IMR-90 (cell line): ENCODE data around the gene TEP1. TPM values are rescaled to one million over a fixed set of nuclear protein-coding genes. Genes with fewer than 3 reads are reported as not detected.

Source experiments
- ATAC-seq: fragments of 200-7000 bp; cut with Tn5 transposase; 2 replicates; pipeline ENCODE4 v1.9.1; 2020; ENCODE audit warnings: low read depth, mild to moderate bottlenecking, moderate library complexity
- BruUV-seq: library from RNA; stranded (reverse); fragments of 400-500 nt; replicated peaks from 2 replicates; lab custom pipeline; 2021; lab: Mats Ljungman, UMichigan
- CTCF ChIA-PET: fragments of 300-600 bp; formaldehyde crosslinking; extraction: SDS; loops from one replicate; lab custom pipeline; 2021; ENCODE audit warnings: antibody characterized with exemption; lab: Yijun Ruan, JAX
- POLR2A ChIA-PET: fragments of 300-600 bp; sonication (Branson Sonifier 250); formaldehyde crosslinking; loops from one replicate; lab custom pipeline; 2022; ENCODE audit warnings: antibody characterized with exemption; ENCODE audit not compliant: unreplicated experiment; lab: Charles Lee
- DNase-seq: peaks from one replicate; pipeline ENCODE4 v3.0.0; 2013
- H2AFZ ChIP-seq: replicated peaks from 2 replicates; pipeline ENCODE3; 2013; ENCODE audit warnings: low read length, mild to moderate bottlenecking; ENCODE audit not compliant: poor library complexity
- H2AK5ac ChIP-seq: 2 replicates; pipeline ENCODE4 v1.6.1; 2013; ENCODE audit warnings: low read depth, low read length, inconsistent platforms
- H2AK9ac ChIP-seq: replicated peaks from 2 replicates; pipeline ENCODE3; 2013; ENCODE audit warnings: mild to moderate bottlenecking, low read depth, low read length, moderate library complexity; ENCODE audit not compliant: poor library complexity
- H2BK120ac ChIP-seq: 2 replicates; pipeline ENCODE4 v1.6.1; 2013; ENCODE audit warnings: low read depth, low read length, inconsistent platforms
- H2BK15ac ChIP-seq: 3 replicates; pipeline ENCODE4 v1.6.1; 2013; ENCODE audit warnings: low read depth, low read length, inconsistent platforms
- H2BK20ac ChIP-seq: 2 replicates; pipeline ENCODE4 v1.6.1; 2013; ENCODE audit warnings: low read depth, mild to moderate bottlenecking, inconsistent platforms, low read length, moderate library complexity
- H2BK5ac ChIP-seq: 2 replicates; pipeline ENCODE4 v1.6.1; 2013; ENCODE audit warnings: mild to moderate bottlenecking, low read depth, low read length, inconsistent platforms; ENCODE audit not compliant: poor library complexity, severe bottlenecking
- H3K14ac ChIP-seq: replicated peaks from 2 replicates; pipeline ENCODE4 v1.6.1; 2013; ENCODE audit warnings: low read depth, low read length, inconsistent platforms
- H3K18ac ChIP-seq: 2 replicates; pipeline ENCODE4 v1.6.1; 2013; ENCODE audit warnings: low read depth, low read length, control low read depth
- H3K23ac ChIP-seq: 2 replicates; pipeline ENCODE4 v1.6.1; 2013; ENCODE audit warnings: low read depth, low read length, inconsistent platforms
- H3K27ac ChIP-seq: 2 replicates; pipeline ENCODE4 v1.5.1; 2013; ENCODE audit warnings: mild to moderate bottlenecking, control low read depth, low read length; ENCODE audit not compliant: insufficient read depth
- H3K27me3 ChIP-seq: 2 replicates; pipeline ENCODE4 v1.6.1; 2013; ENCODE audit warnings: low read length; ENCODE audit not compliant: control insufficient read depth, insufficient read depth
- H3K36me3 ChIP-seq: 2 replicates; pipeline ENCODE4 v1.6.1; 2013; ENCODE audit warnings: low read length, mixed read lengths; ENCODE audit not compliant: control insufficient read depth, insufficient read depth
- H3K4ac ChIP-seq: 2 replicates; pipeline ENCODE4 v1.6.1; 2013; ENCODE audit warnings: low read depth, low read length, inconsistent platforms
- H3K4me1 ChIP-seq: 2 replicates; pipeline ENCODE4 v1.6.1; 2013; ENCODE audit warnings: low read length, mixed read lengths; ENCODE audit not compliant: control insufficient read depth, insufficient read depth
- H3K4me2 ChIP-seq: 2 replicates; pipeline ENCODE4 v1.6.1; 2013; ENCODE audit warnings: low read depth, mild to moderate bottlenecking, control low read depth, low read length, moderate library complexity
- H3K4me3 ChIP-seq: 2 replicates; pipeline ENCODE4 v1.5.1; 2013; ENCODE audit warnings: low read depth, mild to moderate bottlenecking, control low read depth, low read length, moderate library complexity; ENCODE audit not compliant: insufficient read depth
- H3K56ac ChIP-seq: 2 replicates; pipeline ENCODE4 v1.6.1; 2013; ENCODE audit warnings: low read length, inconsistent platforms; ENCODE audit not compliant: insufficient read depth; ENCODE audit errors: extremely low read depth
- H3K79me1 ChIP-seq, 2 experiments: 2 replicates each; pipeline ENCODE4 v1.6.1; 2013; ENCODE audit warnings: low read length in 2 of 2, inconsistent platforms in 1 of 2, low read depth in 1 of 2
- H3K9ac ChIP-seq: 2 replicates; pipeline ENCODE4 v1.6.1; 2013; ENCODE audit warnings: low read depth, low read length, control low read depth
- H3K9me1 ChIP-seq: 2 replicates; pipeline ENCODE4 v1.6.1; 2013; ENCODE audit warnings: low read length, inconsistent platforms; ENCODE audit not compliant: insufficient read depth
- H3K9me3 ChIP-seq: 2 replicates; pipeline ENCODE4 v1.6.1; 2013; ENCODE audit warnings: low read length; ENCODE audit not compliant: control insufficient read depth, insufficient read depth
- H4K20me1 ChIP-seq: 2 replicates; pipeline ENCODE4 v1.6.1; 2013; ENCODE audit warnings: low read length, inconsistent platforms; ENCODE audit not compliant: insufficient read depth
- H4K5ac ChIP-seq: 2 replicates; pipeline ENCODE4 v1.6.1; 2013; ENCODE audit warnings: mild to moderate bottlenecking, low read depth, low read length, control low read depth
- H4K8ac ChIP-seq, 2 experiments: 2 replicates each; pipeline ENCODE4 v1.6.1; 2013; ENCODE audit warnings: low read depth in 2 of 2, low read length in 2 of 2, control low read depth in 1 of 2, inconsistent platforms in 1 of 2
- H4K91ac ChIP-seq: 2 replicates; pipeline ENCODE4 v1.6.1; 2013; ENCODE audit warnings: low read depth, low read length, inconsistent platforms; ENCODE audit not compliant: insufficient read depth
- BHLHE40 ChIP-seq: fragments of 150-350 bp; IDR thresholded peaks from 2 replicates; pipeline ENCODE4 v1.6.1; 2016; ENCODE audit warnings: mild to moderate bottlenecking, low read depth, low read length
- CEBPB ChIP-seq: IDR thresholded peaks from 2 replicates; pipeline ENCODE4 v1.6.1; 2012; ENCODE audit warnings: low read depth, low read length, improper control_type of control experiment
- CHD1 ChIP-seq: IDR thresholded peaks from 2 replicates; pipeline ENCODE4 v1.6.1; 2012; ENCODE audit warnings: low read depth, low read length, improper control_type of control experiment
- FOS ChIP-seq: fragments of 150-350 bp; IDR thresholded peaks from 2 replicates; pipeline ENCODE4 v1.6.1; 2016; ENCODE audit warnings: low read depth, low read length
- MAFK ChIP-seq: IDR thresholded peaks from 2 replicates; pipeline ENCODE4 v1.6.1; 2012; ENCODE audit warnings: low read depth, low read length, improper control_type of control experiment
- MAZ ChIP-seq: IDR thresholded peaks from 2 replicates; pipeline ENCODE4 v1.6.1; 2012; ENCODE audit warnings: low read depth, mild to moderate bottlenecking, low read length, improper control_type of control experiment, moderate library complexity, borderline replicate concordance
- MXI1 ChIP-seq: IDR thresholded peaks from 2 replicates; pipeline ENCODE4 v1.6.1; 2012; ENCODE audit warnings: low read depth, mild to moderate bottlenecking, low read length, moderate library complexity, borderline replicate concordance
- SMC3 ChIP-seq: fragments of 150-350 bp; IDR thresholded peaks from 2 replicates; pipeline ENCODE4 v1.6.1; 2016; ENCODE audit warnings: low read depth, mild to moderate bottlenecking, antibody characterized with exemption, low read length, moderate library complexity
- WGBS, 2 experiments: methylation state at CpG; one replicate each; pipeline versions ENCODE4 v1.1.5 to v1.1.7; 2013; ENCODE audit warnings: missing lambda C conversion rate in 2 of 2; ENCODE audit not compliant: insufficient read length in 1 of 2; ENCODE audit errors: extremely low coverage in 2 of 2; 5-methylcytosine and 5-hydroxymethylcytosine counted together
- dilution Hi-C: fragments of 300-500 bp; cut with HindIII; formaldehyde crosslinking; loops from one replicate; pipeline ENCODE4 v1.14.3; 2018; ENCODE audit warnings: low sequenced_read_pairs; ENCODE audit not compliant: unreplicated experiment
- in situ Hi-C: fragments of 300-500 bp; cut with MboI; formaldehyde crosslinking; loops from 3 replicates; pipeline ENCODE4 v1.14.3; 2019; ENCODE audit warnings: low sequenced_read_pairs, inconsistent platforms, mixed read lengths
- intact Hi-C: fragments of 100-400 bp; cut with micrococcal nuclease; formaldehyde crosslinking; loops from 2 replicates; pipeline ENCODE4 v1.10.0; 2022
- polyA plus RNA-seq, 3 experiments: library from polyadenylated mRNA; depleted of rRNA; stranded (reverse); fragments of >200 nt; gene quantifications; 2 replicates each; pipeline ENCODE4 v1.2.3, GENCODE V29; 2012; ENCODE audit warnings: low replicate concordance in 1 of 3
- total RNA-seq: library from RNA; depleted of rRNA; stranded (reverse); fragments of >200 nt; gene quantifications from 2 replicates; pipeline ENCODE4 v1.2.3, GENCODE V29; 2012
- TF ChIP-seq, protein P1 (sequence below): conservative IDR thresholded peaks from 2 replicates; pipeline ENCODE4 v1.5.1; 2012; ENCODE audit warnings: mild to moderate bottlenecking, low read depth, low read length, improper control_type of control experiment

TEP1 gene
- total and polyA plus RNA-seq, 2 of the 4 experiments (the other 2 are of a cell fraction): 10.7 to 12.4 TPM

DNA sequence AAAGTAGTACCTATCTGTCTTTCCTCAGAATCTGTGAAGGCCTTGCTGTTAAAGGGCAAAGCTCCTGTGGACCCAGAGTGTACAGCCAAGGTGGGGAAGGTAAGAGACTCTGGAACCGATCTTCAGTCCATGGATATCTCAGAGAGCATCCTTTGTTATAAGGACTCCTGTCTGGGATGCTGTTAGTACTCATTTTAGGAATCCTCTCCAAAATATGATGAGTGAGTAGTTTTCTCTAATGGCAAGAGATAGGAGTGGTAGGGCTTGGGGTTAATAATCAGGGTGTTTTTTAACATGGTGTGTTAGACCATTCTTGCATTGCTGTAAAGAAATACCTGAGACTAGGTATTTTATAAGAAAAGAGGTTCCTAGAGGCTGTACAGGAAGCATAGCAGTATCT, 67.9 kb downstream of the TEP1 start:
- H2AK9ac ChIP-seq: no peak overlapping the region
- H2AK5ac ChIP-seq: no peak overlapping the region
- BruUV-seq: no TSS peak
- dilution Hi-C loops (no loop called here), in situ Hi-C loops (loop anchor here (25.0 kb wide), 2 partner anchors 642 to 742 kb away; partner anchors contain the start of genes METTL17, SLC39A2 and ZNF219), intact Hi-C loops (no loop called here)
- H4K8ac ChIP-seq: no peak overlapping the region
- no peak overlapping the region for H3K56ac ChIP-seq
- no peak overlapping the region for H3K18ac ChIP-seq
- no peak overlapping the region for H2BK20ac ChIP-seq
- no peak overlapping the region for H3K27ac ChIP-seq
- H2AFZ ChIP-seq: no peak overlapping the region
- H4K91ac ChIP-seq: no peak overlapping the region
- no peak overlapping the region for H2BK5ac ChIP-seq
- peaks cover 3% of the 10 kb centered on the region; the same call in 1 of the 2 replicates for H4K20me1 ChIP-seq
- H3K4ac ChIP-seq: no peak overlapping the region
- no peak overlapping the region for H3K4me2 ChIP-seq
- no peak overlapping the region for H3K23ac ChIP-seq
- WGBS, 2 experiments: no CpG with 5 or more reads among the region's 1 CpG
- H3K36me3 ChIP-seq: peaks cover 14% of the 10 kb centered on the region
- H4K5ac ChIP-seq: no peak overlapping the region
- TF ChIP-seq SMC3 (no peak), BHLHE40 (no peak), FOS (no peak), MAFK (no peak), MAZ (no peak), CEBPB (no peak), CHD1 (no peak), MXI1 (no peak)
- TF ChIP-seq, protein P1, sequence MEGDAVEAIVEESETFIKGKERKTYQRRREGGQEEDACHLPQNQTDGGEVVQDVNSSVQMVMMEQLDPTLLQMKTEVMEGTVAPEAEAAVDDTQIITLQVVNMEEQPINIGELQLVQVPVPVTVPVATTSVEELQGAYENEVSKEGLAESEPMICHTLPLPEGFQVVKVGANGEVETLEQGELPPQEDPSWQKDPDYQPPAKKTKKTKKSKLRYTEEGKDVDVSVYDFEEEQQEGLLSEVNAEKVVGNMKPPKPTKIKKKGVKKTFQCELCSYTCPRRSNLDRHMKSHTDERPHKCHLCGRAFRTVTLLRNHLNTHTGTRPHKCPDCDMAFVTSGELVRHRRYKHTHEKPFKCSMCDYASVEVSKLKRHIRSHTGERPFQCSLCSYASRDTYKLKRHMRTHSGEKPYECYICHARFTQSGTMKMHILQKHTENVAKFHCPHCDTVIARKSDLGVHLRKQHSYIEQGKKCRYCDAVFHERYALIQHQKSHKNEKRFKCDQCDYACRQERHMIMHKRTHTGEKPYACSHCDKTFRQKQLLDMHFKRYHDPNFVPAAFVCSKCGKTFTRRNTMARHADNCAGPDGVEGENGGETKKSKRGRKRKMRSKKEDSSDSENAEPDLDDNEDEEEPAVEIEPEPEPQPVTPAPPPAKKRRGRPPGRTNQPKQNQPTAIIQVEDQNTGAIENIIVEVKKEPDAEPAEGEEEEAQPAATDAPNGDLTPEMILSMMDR: no peak
- H3K27me3 ChIP-seq: no peaks in the 10 kb centered on the region
- H3K4me3 ChIP-seq: no peak overlapping the region
- ATAC-seq (no peak), DNase-seq (no peak)
- POLR2A ChIA-PET: no interaction called here
- no peak overlapping the region for H3K14ac ChIP-seq
- no peak overlapping the region for H2BK120ac ChIP-seq
- peaks cover 3 to 14% of the 10 kb centered on the region in 2 experiments; a peak in 2 of 4 replicates for H3K79me1 ChIP-seq
- no peak overlapping the region for H2BK15ac ChIP-seq
- CTCF ChIA-PET: no interaction called here
- H3K9me3 ChIP-seq: no peaks in the 10 kb centered on the region
- H3K9ac ChIP-seq: no peak overlapping the region
- H3K4me1 ChIP-seq: no peaks in the 10 kb centered on the region
- no peaks in the 10 kb centered on the region for H3K9me1 ChIP-seq
